H1 (cell line): ENCODE results near the gene PPIG. TPM values are rescaled to one million over a fixed set of nuclear protein-coding genes. Genes with fewer than 3 reads are reported as not detected.
"Not testable (repeated sequence)": the region's sequence is repeated elsewhere in the genome, so short reads cannot be mapped to it uniquely, and the experiment has no call there.

Experiments
- CTCF ChIA-PET: fragments of 300-600 bp; sonication (Branson Sonifier 250); formaldehyde crosslinking; loops from one replicate; lab custom pipeline; 2021; ENCODE audit not compliant: partially characterized antibody; lab: Charles Lee
- POLR2A ChIA-PET: fragments of 300-600 bp; sonication (Branson Sonifier 250); formaldehyde crosslinking; loops from one replicate; lab custom pipeline; 2021; ENCODE audit warnings: inconsistent platforms; ENCODE audit not compliant: partially characterized antibody; lab: Charles Lee
- DNase-seq, 2 experiments: peaks; one replicate each; pipeline versions ENCODE4 v3.0.0 to v3.0.0-alpha.2; 2010 to 2022; ENCODE audit warnings: low spot score in 2 of 2, low read depth in 1 of 2, mixed read lengths in 1 of 2
- FAIRE-seq: peaks from 2 replicates; lab custom pipeline; 2011; peaks lifted over from hg19 to GRCh38; lab: Jason Lieb, UNC
- H2AFZ ChIP-seq: 2 replicates; pipeline ENCODE4 v1.8.1; 2012; ENCODE audit warnings: low read length, inconsistent platforms
- H2AK5ac ChIP-seq: 2 replicates; pipeline ENCODE4 v1.6.1; 2013; ENCODE audit warnings: low read depth, low read length
- H2BK120ac ChIP-seq: replicated peaks from 2 replicates; pipeline ENCODE3; 2013; ENCODE audit warnings: low read depth, low read length, inconsistent platforms
- H2BK12ac ChIP-seq: 2 replicates; pipeline ENCODE4 v1.6.1; 2013; ENCODE audit warnings: low read depth, low read length
- H2BK15ac ChIP-seq: 2 replicates; pipeline ENCODE4 v1.6.1; 2013; ENCODE audit warnings: low read length
- H2BK20ac ChIP-seq: 2 replicates; pipeline ENCODE4 v1.6.1; 2013; ENCODE audit warnings: low read length
- H2BK5ac ChIP-seq: 2 replicates; pipeline ENCODE4 v1.6.1; 2013; ENCODE audit warnings: low read depth, low read length
- H3K14ac ChIP-seq: 2 replicates; pipeline ENCODE4 v1.6.1; 2013; ENCODE audit warnings: inconsistent platforms; ENCODE audit not compliant: insufficient read length
- H3K18ac ChIP-seq: 2 replicates; pipeline ENCODE4 v1.6.1; 2013; ENCODE audit warnings: low read length; ENCODE audit errors: extremely low read depth
- H3K23ac ChIP-seq: 2 replicates; pipeline ENCODE4 v1.6.1; 2013; ENCODE audit warnings: inconsistent platforms; ENCODE audit not compliant: insufficient read length
- H3K23me2 ChIP-seq: 2 replicates; pipeline ENCODE4 v1.6.1; 2013; ENCODE audit warnings: low read depth, low read length
- H3K27ac ChIP-seq: 2 replicates; pipeline ENCODE4 v1.6.1; 2011; ENCODE audit warnings: low read depth, low read length, inconsistent platforms
- H3K27me3 ChIP-seq, 4 experiments: replicated peaks in 1 of 4; 1 replicate in 1 of 4; 2 replicates in 3 of 4; pipeline versions ENCODE4 v1.6.1 to v1.8.1; 2011 to 2013; ENCODE audit warnings: low read length in 3 of 4, mild to moderate bottlenecking in 3 of 4, inconsistent platforms in 2 of 4, mixed read lengths in 2 of 4, moderate library complexity in 1 of 4; ENCODE audit not compliant: control insufficient read depth in 3 of 4, insufficient read depth in 3 of 4; ENCODE audit errors: extremely low read depth in 1 of 4
- H3K36me3 ChIP-seq, 4 experiments: 2 replicates each; pipeline versions ENCODE4 v1.6.1 to v1.8.1; 2011 to 2013; ENCODE audit warnings: mild to moderate bottlenecking in 4 of 4, low read length in 3 of 4, moderate library complexity in 2 of 4, control low read depth in 1 of 4, inconsistent platforms in 1 of 4; ENCODE audit not compliant: insufficient read depth in 4 of 4, control insufficient read depth in 2 of 4
- H3K4ac ChIP-seq: replicated peaks from 2 replicates; pipeline ENCODE3; 2013; ENCODE audit warnings: low read length, low read depth, mixed read lengths, inconsistent platforms; ENCODE audit not compliant: insufficient read length
- H3K4me1 ChIP-seq, 4 experiments: replicated peaks in 1 of 4; 1 replicate in 1 of 4; 2 replicates in 3 of 4; pipeline versions ENCODE4 v1.6.1 to v1.8.1; 2011 to 2013; ENCODE audit warnings: low read length in 3 of 4, inconsistent platforms in 2 of 4, mixed read lengths in 1 of 4; ENCODE audit not compliant: insufficient read depth in 4 of 4, control insufficient read depth in 3 of 4
- H3K4me2 ChIP-seq, 2 experiments: 2 replicates each; pipeline versions ENCODE4 v1.6.1 to v1.8.1; 2011 to 2013; ENCODE audit warnings: low read depth in 2 of 2, low read length in 2 of 2, control low read depth in 1 of 2, inconsistent platforms in 1 of 2, mild to moderate bottlenecking in 1 of 2; ENCODE audit not compliant: insufficient read depth in 1 of 2
- H3K4me3 ChIP-seq, 4 experiments: fragments of 200-600, 300-600 bp in 1 of 4; sonication (generic), shearing (Covaris generic), sonication (Bioruptor Twin) in 1 of 4; 2 replicates each; pipeline versions ENCODE4 v1.5.1 to v1.8.1; 2011 to 2016; ENCODE audit warnings: low read length in 4 of 4, low read depth in 3 of 4, control low read depth in 2 of 4, inconsistent platforms in 2 of 4, mild to moderate bottlenecking in 2 of 4, mixed read lengths in 1 of 4, moderate library complexity in 1 of 4; ENCODE audit not compliant: insufficient read depth in 2 of 4; ENCODE audit errors: extremely low read depth in 1 of 4
- H3K56ac ChIP-seq: replicated peaks from 2 replicates; pipeline ENCODE3; 2013; ENCODE audit warnings: low read depth, mild to moderate bottlenecking, mixed read lengths, low read length, inconsistent platforms; ENCODE audit not compliant: insufficient read length
- H3K79me1 ChIP-seq: 2 replicates; pipeline ENCODE4 v1.6.1; 2013; ENCODE audit warnings: low read depth, low read length, control low read depth
- H3K79me2 ChIP-seq, 2 experiments: 2 replicates each; pipeline versions ENCODE4 v1.6.1 to v1.8.1; 2012 to 2013; ENCODE audit warnings: low read length in 2 of 2, mild to moderate bottlenecking in 2 of 2, inconsistent platforms in 1 of 2; ENCODE audit not compliant: insufficient read depth in 2 of 2, control insufficient read depth in 1 of 2
- H3K9ac ChIP-seq, 4 experiments: replicated peaks in 1 of 4; 1 replicate in 1 of 4; 2 replicates in 3 of 4; pipeline versions ENCODE4 v1.6.1 to v1.8.1; 2011 to 2013; ENCODE audit warnings: low read depth in 3 of 4, low read length in 3 of 4, control low read depth in 2 of 4, mild to moderate bottlenecking in 2 of 4, moderate library complexity in 2 of 4, inconsistent platforms in 1 of 4; ENCODE audit errors: extremely low read depth in 1 of 4
- H3K9me3 ChIP-seq, 2 experiments: 2 replicates each; pipeline versions ENCODE4 v1.6.1 to v1.8.1; 2012 to 2013; ENCODE audit warnings: mild to moderate bottlenecking in 2 of 2, moderate library complexity in 2 of 2, control low read depth in 1 of 2, inconsistent platforms in 1 of 2, low read depth in 1 of 2, low read length in 1 of 2, mixed read lengths in 1 of 2; ENCODE audit not compliant: insufficient read depth in 2 of 2
- H4K20me1 ChIP-seq, 2 experiments: replicated peaks in 1 of 2; 2 replicates each; pipeline versions ENCODE3 to v1.8.1; 2011 to 2013; ENCODE audit warnings: inconsistent platforms in 2 of 2, low read length in 2 of 2, mild to moderate bottlenecking in 1 of 2; ENCODE audit not compliant: insufficient read depth in 2 of 2, control insufficient read depth in 1 of 2
- H4K5ac ChIP-seq: 2 replicates; pipeline ENCODE4 v1.6.1; 2013; ENCODE audit warnings: low read length, low read depth, mixed read lengths, inconsistent platforms; ENCODE audit not compliant: insufficient read length
- H4K8ac ChIP-seq: 2 replicates; pipeline ENCODE4 v1.8.0; 2013; ENCODE audit warnings: mild to moderate bottlenecking, moderate library complexity, low read length, inconsistent platforms; ENCODE audit not compliant: insufficient read depth; ENCODE audit errors: extremely low read depth
- H4K91ac ChIP-seq: replicated peaks from 2 replicates; pipeline ENCODE3; 2013; ENCODE audit warnings: low read length, mixed read lengths, inconsistent platforms; ENCODE audit not compliant: insufficient read length
- WGBS, 2 experiments: shearing (Covaris generic) in 1 of 2; methylation state at CpG; one replicate each; pipeline versions ENCODE4 v1.1.6 to v1.1.7; 2013 to 2015; ENCODE audit warnings: low lambda C conversion rate in 2 of 2, mixed read lengths in 2 of 2, inconsistent platforms in 1 of 2, low coverage in 1 of 2, missing lambda C conversion rate in 1 of 2; ENCODE audit not compliant: insufficient replicate concordance in 2 of 2, insufficient coverage in 1 of 2, insufficient read length in 1 of 2; ENCODE audit errors: extremely low coverage in 1 of 2, missing lambda C conversion rate in 1 of 2; 5-methylcytosine and 5-hydroxymethylcytosine counted together
- polyA plus RNA-seq, 7 experiments: library from polyadenylated mRNA; depleted of rRNA in 3 of 7; stranded (reverse) in 5 of 7; unstranded in 2 of 7; fragments of >200 nt in 5 of 7; fragments of 200-250 nt in 2 of 7; gene quantifications; 1 replicate in 5 of 7; 2 replicates in 1 of 7; 4 replicates in 1 of 7; pipeline versions ENCODE4 v1.2.1 to v1.2.3, GENCODE V29; 2011 to 2013; ENCODE audit warnings: missing spikeins in 2 of 7, mixed read lengths in 2 of 7
- total RNA-seq: library from RNA; stranded (reverse); fragmentation: NEBNext Ultra II Directional; extraction: Animal tissue kit (Norgen Biotek cat#: 25700); gene quantifications from 2 replicates; pipeline ENCODE4 v1.2.1, GENCODE V29; 2021

The PPIG gene
- total and polyA plus RNA-seq, 2 of the 8 experiments (the other 6 are each of a cell fraction or from before 2014, with no cell fraction given), result 14.7 to 71.0 TPM

DNA sequence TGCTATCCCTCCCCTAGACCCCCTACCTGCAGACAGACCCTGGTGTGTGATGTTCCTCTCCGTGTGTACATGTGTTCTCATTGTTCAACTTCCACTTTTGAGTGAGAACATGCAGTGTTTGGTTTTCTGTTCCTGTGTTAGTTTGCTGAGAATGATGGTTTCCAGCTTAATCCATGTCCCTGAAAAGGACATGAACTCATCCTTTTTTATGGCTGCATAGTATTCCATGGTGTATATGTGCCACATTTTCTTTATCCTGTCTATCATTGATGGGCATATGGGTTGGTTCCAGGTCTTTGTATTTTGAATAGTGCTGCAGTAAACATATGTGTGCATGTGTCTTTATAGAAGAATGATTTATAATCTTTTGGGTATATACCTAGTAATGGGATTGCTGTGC lies 31.8 kb downstream of the PPIG start:
- Histone ChIP-seq H3K36me3 (peaks cover 9 to 48% (median 30%) of the 10 kb centered on the region in 4 experiments), H3K79me2 (peaks cover 0 to 15% of the 10 kb centered on the region in 2 experiments; a peak in 2 of 4 replicates)
- H4K91ac ChIP-seq, H3K9ac ChIP-seq, H3K56ac ChIP-seq, H3K9me3 ChIP-seq, H2BK5ac ChIP-seq, H4K20me1 ChIP-seq, H3K4me2 ChIP-seq, H3K14ac ChIP-seq, H3K27ac ChIP-seq, H3K23ac ChIP-seq, H4K5ac ChIP-seq, H2BK20ac ChIP-seq, H3K4me3 ChIP-seq, H3K4me1 ChIP-seq, H4K8ac ChIP-seq, POLR2A ChIA-PET, H3K23me2 ChIP-seq, H3K79me1 ChIP-seq, H2BK120ac ChIP-seq, DNase-seq, H2AFZ ChIP-seq, H2BK15ac ChIP-seq, CTCF ChIA-PET, H3K4ac ChIP-seq, FAIRE-seq, H3K18ac ChIP-seq, H3K27me3 ChIP-seq, H2BK12ac ChIP-seq, H2AK5ac ChIP-seq: not testable (repeated sequence)
- 94% methylated on average over 1 of the region's 1 CpG; no CpG with 5 or more reads in 1 of the 2 experiments for WGBS, 2 experiments
